Right lobe of liver (tissue), 6 donors: ENCODE measurements around the gene SNHG17. TPM values are rescaled to one million over a fixed set of nuclear protein-coding genes. Genes with fewer than 3 reads are reported as not detected.
"Not testable (repeated sequence)": the region's sequence is repeated elsewhere in the genome, so short reads cannot be mapped to it uniquely, and the experiment has no call there.

Source experiments
- ATAC-seq, 4 donors: fragments of 200-7000 bp; cut with Tn5 transposase; one replicate each; pipeline ENCODE4 v1.9.1; 2020; ENCODE audit warnings: mild to moderate bottlenecking in 4 of 4, moderate library complexity in 4 of 4
- DNase-seq, 3 donors: peaks; one replicate each; pipeline ENCODE4 v3.0.0-alpha.2; 2020
- H3K27ac ChIP-seq, 3 donors: fragments of 200-600 bp; one replicate each; pipeline ENCODE4 v1.8.0; 2022
- H3K27me3 ChIP-seq, 2 donors: fragments of 200-600 bp; one replicate each; pipeline ENCODE4 v1.8.0; 2022
- H3K36me3 ChIP-seq, 4 donors: fragments of 200-600 bp; sonication (generic) in 1 of 4; one replicate each; pipeline versions ENCODE4 v1.5.1 to v1.8.0; 2017 to 2022; ENCODE audit warnings: control low read depth in 1 of 4
- H3K4me1 ChIP-seq, 4 donors: fragments of 200-600 bp; sonication (generic) in 1 of 4; one replicate each; pipeline versions ENCODE4 v1.5.1 to v1.8.0; 2017 to 2022; ENCODE audit warnings: control low read depth in 1 of 4
- H3K4me3 ChIP-seq, 3 donors: fragments of 200-600 bp; one replicate each; pipeline ENCODE4 v1.8.0; 2022
- H3K9me3 ChIP-seq, 4 donors: fragments of 200-600 bp; sonication (generic) in 1 of 4; one replicate each; pipeline versions ENCODE4 v1.5.1 to v1.8.0; 2017 to 2022; ENCODE audit warnings: control low read depth in 1 of 4
- POLR2A ChIP-seq: fragments of 450-650 bp; IDR thresholded peaks from one replicate; pipeline ENCODE4 v1.6.1; 2017; ENCODE audit warnings: antibody characterized with exemption, mild to moderate bottlenecking
- WGBS: methylation state at CpG from one replicate; pipeline ENCODE4 v1.1.6; 2018; ENCODE audit warnings: low coverage, low lambda C conversion rate; ENCODE audit not compliant: insufficient coverage; ENCODE audit errors: missing lambda C conversion rate; 5-methylcytosine and 5-hydroxymethylcytosine counted together
- intact Hi-C, 2 donors: fragments of 100-400 bp; cut with DNase I; formaldehyde crosslinking; loops; one replicate each; pipeline versions ENCODE4 v1.11.2 to v1.14.1; 2022
- total RNA-seq, 6 experiments: library from RNA; depleted of rRNA in 2 of 6; stranded (reverse); fragments of >200 nt in 2 of 6; fragmentation: NEBNext Ultra II Directional in 3 of 6; extraction: Animal tissue kit (Norgen Biotek cat#: 25700) in 3 of 6; gene quantifications; one replicate each; pipeline versions ENCODE4 v1.1.0 to v1.2.4, GENCODE V29; 2016 to 2023
- TF ChIP-seq, protein P1 (sequence below), 4 donors: fragments of 200-600 bp in 3 of 4; fragments of 450-650 bp in 1 of 4; IDR thresholded peaks; one replicate each; pipeline versions ENCODE4 v1.5.1 to v1.8.0; 2016 to 2022; ENCODE audit warnings: antibody characterized with exemption in 4 of 4, mild to moderate bottlenecking in 2 of 4
- donor health status: DM: no; HTN: yes; CAD: no.
- donor health status: DM: no; HTN: no; CAD: no.
- donor health status: DM: no; HTN: no; CAD: no.
- donor health status: DM: no; HTN: yes; CAD: no.
- donor health status: DM: no; HTN: yes; CAD: no.

The SNHG17 gene
- total RNA-seq, 6 experiments from 2014 or later = 2.5 to 21.8 (median 8.5) TPM

- no peak for ATAC-seq
- peaks cover 0 to 21% (median under 1%) of the 10 kb centered on the region in 4 donors for H3K36me3 ChIP-seq
- no peak for DNase-seq
- WGBS = 60% methylated on average over 6 of the region's 6 CpGs
- no peaks in the 10 kb centered on the region for H3K27me3 ChIP-seq
- no peak overlapping the region for H3K27ac ChIP-seq
- intact Hi-C loops = no loop called here
- no peak overlapping the region for H3K4me3 ChIP-seq
- peaks cover 0 to 17% (median 7%) of the 10 kb centered on the region in 4 donors for H3K4me1 ChIP-seq
- no peak for TF ChIP-seq POLR2A
- TF ChIP-seq, protein P1, sequence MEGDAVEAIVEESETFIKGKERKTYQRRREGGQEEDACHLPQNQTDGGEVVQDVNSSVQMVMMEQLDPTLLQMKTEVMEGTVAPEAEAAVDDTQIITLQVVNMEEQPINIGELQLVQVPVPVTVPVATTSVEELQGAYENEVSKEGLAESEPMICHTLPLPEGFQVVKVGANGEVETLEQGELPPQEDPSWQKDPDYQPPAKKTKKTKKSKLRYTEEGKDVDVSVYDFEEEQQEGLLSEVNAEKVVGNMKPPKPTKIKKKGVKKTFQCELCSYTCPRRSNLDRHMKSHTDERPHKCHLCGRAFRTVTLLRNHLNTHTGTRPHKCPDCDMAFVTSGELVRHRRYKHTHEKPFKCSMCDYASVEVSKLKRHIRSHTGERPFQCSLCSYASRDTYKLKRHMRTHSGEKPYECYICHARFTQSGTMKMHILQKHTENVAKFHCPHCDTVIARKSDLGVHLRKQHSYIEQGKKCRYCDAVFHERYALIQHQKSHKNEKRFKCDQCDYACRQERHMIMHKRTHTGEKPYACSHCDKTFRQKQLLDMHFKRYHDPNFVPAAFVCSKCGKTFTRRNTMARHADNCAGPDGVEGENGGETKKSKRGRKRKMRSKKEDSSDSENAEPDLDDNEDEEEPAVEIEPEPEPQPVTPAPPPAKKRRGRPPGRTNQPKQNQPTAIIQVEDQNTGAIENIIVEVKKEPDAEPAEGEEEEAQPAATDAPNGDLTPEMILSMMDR (IDR thresholded peaks at IDR 0.05) = no peak
- no peaks in the 10 kb centered on the region for H3K9me3 ChIP-seq
These were observed 10.8 kb upstream of the SNHG17 start for GRCh38 chr20:38445901-38446425.

GRCh38 chr20:38445381-38445796, 10.3 kb upstream of the SNHG17 start:
- Histone ChIP-seq H3K36me3 (peaks cover 0 to 17% (median under 1%) of the 10 kb centered on the region in 4 donors), H3K4me3 (no peak overlapping the region), H3K9me3 (no peaks in the 10 kb centered on the region), H3K27me3 (no peaks in the 10 kb centered on the region), H3K4me1 (peaks cover 0 to 17% (median 7%) of the 10 kb centered on the region in 4 donors), H3K27ac (no peak overlapping the region)
- WGBS = 68% methylated on average over 2 of the region's 3 CpGs
- ATAC-seq (no peak), DNase-seq (no peak)
- TF ChIP-seq, protein P1 (IDR thresholded peaks at IDR 0.05) = no peak
- no peak for TF ChIP-seq POLR2A
- intact Hi-C loops = no loop called here

GRCh38 chr20:38441916-38442315, 6.8 kb upstream of the SNHG17 start:
- Histone ChIP-seq H3K9me3 (no peaks in the 10 kb centered on the region), H3K27ac (no peak overlapping the region), H3K4me3 (no peak overlapping the region), H3K36me3 (no peaks in the 10 kb centered on the region), H3K4me1 (no peaks in the 10 kb centered on the region), H3K27me3 (no peaks in the 10 kb centered on the region)
- intact Hi-C loops = no loop called here
- 84% methylated on average over 9 of the region's 9 CpGs for WGBS
- DNase-seq (no peak), ATAC-seq (no peak)
- TF ChIP-seq, protein P1 (IDR thresholded peaks at IDR 0.05) = no peak
- TF ChIP-seq POLR2A = no peak

GRCh38 chr20:38441110-38441509, 6.0 kb upstream of the SNHG17 start:
- H3K4me3 ChIP-seq, H3K36me3 ChIP-seq, H3K27ac ChIP-seq, H3K9me3 ChIP-seq, H3K4me1 ChIP-seq, ATAC-seq, DNase-seq, intact Hi-C loops, H3K27me3 ChIP-seq: not testable (repeated sequence)
- 89% methylated on average over 8 of the region's 8 CpGs for WGBS

DNA sequence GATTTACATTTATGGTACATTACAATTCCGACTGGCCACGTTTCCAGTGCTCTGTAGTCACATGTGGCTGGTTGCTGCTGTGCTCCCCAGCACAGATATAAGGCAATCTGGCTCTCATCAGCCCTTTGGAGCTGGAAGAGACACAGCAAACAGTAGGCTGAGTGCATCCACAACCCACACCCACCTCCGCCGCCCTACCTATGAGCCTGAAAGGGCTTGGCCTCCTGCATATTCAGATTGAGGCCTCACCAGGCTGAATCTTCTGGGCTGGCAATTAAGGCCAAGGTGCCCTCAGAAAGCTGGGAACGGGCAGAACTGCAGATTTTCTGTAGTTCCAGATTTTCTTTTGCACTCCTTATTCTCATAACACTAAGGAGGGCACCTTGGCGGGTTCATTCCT, 2.7 kb upstream of the SNHG17 start:
- DNase-seq = no peak
- no peak for ATAC-seq
- TF ChIP-seq, protein P1 (IDR thresholded peaks at IDR 0.05) = no peak
- TF ChIP-seq POLR2A = no peak
- H3K36me3 ChIP-seq = peaks cover 0 to 5% (median 0%) of the 10 kb centered on the region in 4 donors
- WGBS = 66% methylated on average over 4 of the region's 6 CpGs
- no peaks in the 10 kb centered on the region for H3K27me3 ChIP-seq
- no peaks in the 10 kb centered on the region for H3K4me1 ChIP-seq
- H3K27ac ChIP-seq = no peak overlapping the region
- intact Hi-C loops = no loop called here
- H3K9me3 ChIP-seq = no peaks in the 10 kb centered on the region
- no peak overlapping the region for H3K4me3 ChIP-seq
